Neural progenitor cell (in vitro differentiated cells): ENCODE measurements around the gene PHACTR4. TPM values are rescaled to one million over a fixed set of nuclear protein-coding genes. Genes with fewer than 3 reads are reported as not detected.
"Not testable (repeated sequence)": the region's sequence is repeated elsewhere in the genome, so short reads cannot be mapped to it uniquely, and the experiment has no call there.

Experiments used
- DNase-seq: peaks from one replicate; pipeline ENCODE4 v3.0.0-alpha.2; 2016; ENCODE audit warnings: low spot score
- H2AFZ ChIP-seq: fragments of 200-600 bp; sonication (generic); replicated peaks from 2 replicates; pipeline ENCODE4 v1.6.1; 2016; ENCODE audit warnings: antibody characterized with exemption
- H3F3A ChIP-seq: fragments of 200-600 bp; sonication (generic); 2 replicates; pipeline ENCODE4 v1.6.1; 2016; ENCODE audit warnings: antibody characterized with exemption, low read depth
- H3K27ac ChIP-seq: fragments of 200-600 bp; sonication (generic); 2 replicates; pipeline ENCODE4 v1.5.1; 2016; ENCODE audit warnings: mild to moderate bottlenecking
- H3K27me3 ChIP-seq: fragments of 200-600 bp; sonication (generic); 2 replicates; pipeline ENCODE4 v1.6.1; 2016; ENCODE audit warnings: mild to moderate bottlenecking, moderate library complexity
- H3K36me3 ChIP-seq: fragments of 200-600 bp; sonication (generic); 2 replicates; pipeline ENCODE4 v1.5.1; 2016
- H3K4me1 ChIP-seq: fragments of 200-600 bp; sonication (generic); 2 replicates; pipeline ENCODE4 v1.6.1; 2016; ENCODE audit warnings: mixed run types
- H3K4me2 ChIP-seq: fragments of 200-600 bp; sonication (generic); 2 replicates; pipeline ENCODE4 v1.6.1; 2016
- H3K4me3 ChIP-seq: fragments of 200-600 bp; sonication (generic); 2 replicates; pipeline ENCODE4 v1.5.1; 2016
- H3K79me2 ChIP-seq: fragments of 200-600 bp; sonication (generic); 2 replicates; pipeline ENCODE4 v1.6.1; 2016; ENCODE audit warnings: low read depth
- H3K9ac ChIP-seq: fragments of 200-600 bp; sonication (generic); 2 replicates; pipeline ENCODE4 v1.6.1; 2016
- H3K9me3 ChIP-seq: fragments of 200-600 bp; sonication (generic); 2 replicates; pipeline ENCODE4 v1.5.1; 2016; ENCODE audit warnings: low read depth
- H4K20me1 ChIP-seq: fragments of 200-600 bp; sonication (generic); 2 replicates; pipeline ENCODE4 v1.6.1; 2016; ENCODE audit warnings: low read depth
- H3K27ac Mint-ChIP-seq: 3 replicates; pipeline ENCODE4 v1.8.0; 2021; ENCODE audit warnings: mixed read lengths
- H3K27me3 Mint-ChIP-seq: 2 replicates; pipeline ENCODE4 v1.8.0; 2022; ENCODE audit warnings: low read depth, mild to moderate bottlenecking, inconsistent platforms, moderate library complexity, mixed read lengths; ENCODE audit not compliant: insufficient read depth
- H3K36me3 Mint-ChIP-seq: 3 replicates; pipeline ENCODE4 v1.8.0; 2021; ENCODE audit warnings: mixed read lengths
- H3K4me1 Mint-ChIP-seq: 3 replicates; pipeline ENCODE4 v1.8.0; 2021; ENCODE audit warnings: mixed read lengths
- H3K4me3 Mint-ChIP-seq: 3 replicates; pipeline ENCODE4 v1.8.0; 2021; ENCODE audit warnings: mild to moderate bottlenecking, moderate library complexity, mixed read lengths
- H3K9me3 Mint-ChIP-seq: 3 replicates; pipeline ENCODE4 v1.8.0; 2020; ENCODE audit warnings: mixed read lengths
- CTCF ChIP-seq: fragments of 200-600 bp; sonication (generic); IDR thresholded peaks from 2 replicates; pipeline ENCODE4 v1.5.1; 2017; ENCODE audit warnings: antibody characterized with exemption, mild to moderate bottlenecking
- EZH2 ChIP-seq: fragments of 200-600 bp; sonication (generic); IDR thresholded peaks from 2 replicates; pipeline ENCODE4 v1.6.1; 2017; ENCODE audit warnings: antibody characterized with exemption, mild to moderate bottlenecking, moderate library complexity
- EZH2phosphoT487 ChIP-seq: fragments of 200-600 bp; sonication (generic); IDR thresholded peaks from 2 replicates; pipeline ENCODE4 v1.6.1; 2017; ENCODE audit warnings: antibody characterized with exemption
- total RNA-seq: library from RNA; depleted of rRNA; stranded (reverse); fragments of >200 nt; gene quantifications from 2 replicates; pipeline ENCODE4 v1.2.3, GENCODE V29; 2015; ENCODE audit warnings: low replicate concordance

Gene PHACTR4
- total RNA-seq, 1 donor from 2014 or later = 34.0 TPM

DNA sequence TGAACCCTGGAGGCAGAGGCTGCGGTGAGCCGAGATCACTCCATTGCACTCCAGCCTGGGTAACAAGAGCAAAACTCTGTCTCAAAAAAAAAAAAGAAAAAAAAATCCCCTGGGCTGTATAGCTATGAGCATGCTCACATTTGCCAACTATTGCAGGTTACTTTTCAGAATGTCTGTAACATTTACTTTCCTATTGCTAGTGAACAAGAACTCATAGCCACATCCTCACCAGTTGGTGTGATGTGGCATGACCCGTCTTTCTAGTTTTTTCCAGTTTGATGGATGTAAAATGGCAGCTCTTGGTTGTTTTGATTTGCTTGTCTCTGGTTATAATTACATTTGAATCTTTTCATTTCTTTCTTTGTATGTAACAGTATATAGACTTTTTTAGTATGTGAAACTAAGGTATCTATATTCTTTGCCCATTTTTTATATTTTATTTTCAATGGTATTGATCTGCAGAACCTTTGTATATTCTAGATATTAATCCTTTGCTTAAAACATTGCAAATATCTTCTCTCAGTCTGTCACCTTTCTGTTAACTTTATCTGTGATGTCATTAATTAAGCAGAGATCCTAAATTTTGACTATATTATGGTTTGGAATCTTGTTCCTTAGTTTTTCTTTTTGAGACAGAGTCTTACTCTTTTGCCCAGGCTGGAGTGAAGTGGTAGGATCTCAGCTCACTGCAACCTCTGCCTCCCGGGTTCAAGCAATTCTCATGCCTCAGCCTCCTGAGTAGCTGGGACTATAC is 29.1 kb upstream of the PHACTR4 start:
- Mint-ChIP-seq H3K27me3 (no peaks in the 10 kb centered on the region), H3K4me3 (no peak overlapping the region), H3K4me1 (no peaks in the 10 kb centered on the region), H3K27ac (no peak overlapping the region), H3K9me3 (no peaks in the 10 kb centered on the region), H3K36me3 (peaks cover 1% of the 10 kb centered on the region)
- no peaks in the 10 kb centered on the region for H3K4me1 ChIP-seq
- no peaks in the 10 kb centered on the region for H3K27me3 ChIP-seq
- H3F3A ChIP-seq = no peaks in the 10 kb centered on the region
- H3K4me2 ChIP-seq = no peak overlapping the region
- DNase-seq = no peak
- H3K79me2 ChIP-seq = no peaks in the 10 kb centered on the region
- TF ChIP-seq CTCF (no peak), EZH2phosphoT487 (no peak), EZH2 (no peak)
- H3K9me3 ChIP-seq = no peaks in the 10 kb centered on the region
- H3K36me3 ChIP-seq = no peaks in the 10 kb centered on the region
- no peak overlapping the region for H3K27ac ChIP-seq
- H2AFZ ChIP-seq = no peak overlapping the region
- H4K20me1 ChIP-seq = no peaks in the 10 kb centered on the region
- H3K9ac ChIP-seq = no peak overlapping the region
- H3K4me3 ChIP-seq = no peak overlapping the region

DNA sequence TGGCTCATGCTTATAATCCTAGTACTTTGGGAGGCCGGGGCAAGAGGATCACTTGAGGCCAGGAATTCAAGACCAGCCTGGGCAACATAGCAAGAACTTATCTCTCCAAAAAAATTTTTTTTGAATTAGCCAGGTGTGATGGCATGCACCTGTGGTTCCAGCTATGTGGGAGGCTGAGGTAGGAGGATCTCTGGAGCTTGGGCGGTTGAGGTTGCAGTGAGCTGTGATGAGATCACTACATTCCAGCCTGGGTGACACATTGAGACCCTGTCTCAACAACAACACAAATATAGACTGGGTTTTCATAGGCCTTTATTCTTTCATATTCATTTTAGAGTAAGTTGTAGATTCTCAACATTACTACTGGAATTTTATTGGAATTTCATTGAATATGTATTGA is 27.9 kb upstream of the PHACTR4 start:
- no peak overlapping the region for H3K9ac ChIP-seq
- Mint-ChIP-seq H3K4me3 (no peak overlapping the region), H3K9me3 (no peaks in the 10 kb centered on the region), H3K36me3 (no peaks in the 10 kb centered on the region), H3K27ac (no peak overlapping the region), H3K4me1 (no peaks in the 10 kb centered on the region), H3K27me3 (no peaks in the 10 kb centered on the region)
- TF ChIP-seq CTCF = no peak
- TF ChIP-seq EZH2phosphoT487 = no peak
- TF ChIP-seq EZH2 = no peak
- H3K27me3 ChIP-seq = no peaks in the 10 kb centered on the region
- H2AFZ ChIP-seq = no peak overlapping the region
- no peak overlapping the region for H3K4me2 ChIP-seq
- no peaks in the 10 kb centered on the region for H3K79me2 ChIP-seq
- H3K27ac ChIP-seq = no peak overlapping the region
- H3K9me3 ChIP-seq = no peaks in the 10 kb centered on the region
- no peak overlapping the region for H3K4me3 ChIP-seq
- H4K20me1 ChIP-seq = no peaks in the 10 kb centered on the region
- H3K4me1 ChIP-seq = no peaks in the 10 kb centered on the region
- H3K36me3 ChIP-seq = no peaks in the 10 kb centered on the region
- H3F3A ChIP-seq = no peaks in the 10 kb centered on the region
- no peak for DNase-seq

GRCh38 chr1:28343405-28343804 is 26.1 kb upstream of the PHACTR4 start:
- no peak for DNase-seq
- H3K36me3 Mint-ChIP-seq = no peaks in the 10 kb centered on the region
- no peak overlapping the region for H3K27ac Mint-ChIP-seq
- H3K4me2 ChIP-seq = no peak overlapping the region
- no peak overlapping the region for H3K27ac ChIP-seq
- H3K4me1 ChIP-seq = no peaks in the 10 kb centered on the region
- no peak overlapping the region for H2AFZ ChIP-seq
- H3K4me3 ChIP-seq = no peak overlapping the region
- H3K4me3 Mint-ChIP-seq = no peak overlapping the region
- no peaks in the 10 kb centered on the region for H3K27me3 Mint-ChIP-seq
- no peaks in the 10 kb centered on the region for H3K36me3 ChIP-seq
- no peaks in the 10 kb centered on the region for H3K9me3 Mint-ChIP-seq
- no peaks in the 10 kb centered on the region for H3K4me1 Mint-ChIP-seq
- no peak for TF ChIP-seq CTCF
- TF ChIP-seq EZH2phosphoT487 = no peak
- TF ChIP-seq EZH2 = no peak
- H3K79me2 ChIP-seq = no peaks in the 10 kb centered on the region
- H3K9me3 ChIP-seq = no peaks in the 10 kb centered on the region
- H3K27me3 ChIP-seq = no peaks in the 10 kb centered on the region
- H3F3A ChIP-seq = no peaks in the 10 kb centered on the region
- H3K9ac ChIP-seq = no peak overlapping the region
- no peaks in the 10 kb centered on the region for H4K20me1 ChIP-seq

- not testable (repeated sequence) for H3K9ac ChIP-seq, H3K79me2 ChIP-seq, H2AFZ ChIP-seq, H3K27ac ChIP-seq, H3K4me2 ChIP-seq, H3K36me3 ChIP-seq, H3K27me3 Mint-ChIP-seq, H3K4me3 Mint-ChIP-seq, H3K4me1 ChIP-seq, H3F3A ChIP-seq, H3K4me1 Mint-ChIP-seq, H3K9me3 Mint-ChIP-seq, H3K4me3 ChIP-seq, H3K36me3 Mint-ChIP-seq, H3K27ac Mint-ChIP-seq, DNase-seq, H3K9me3 ChIP-seq, H3K27me3 ChIP-seq, H4K20me1 ChIP-seq
These were observed 16.2 kb upstream of the PHACTR4 start for GRCh38 chr1:28353248-28353810.
